Erythroblast (primary cell): ENCODE measurements around the gene PPIB.

Source experiments
- GATA1 ChIP-seq: IDR thresholded peaks from 2 replicates; pipeline ENCODE4 v1.6.1; 2011; ENCODE audit warnings: low read depth, mild to moderate bottlenecking, control low read depth, low read length, moderate library complexity
- POLR2A ChIP-seq: IDR thresholded peaks from 2 replicates; pipeline ENCODE4 v1.6.1; 2011; ENCODE audit warnings: mild to moderate bottlenecking, low read length

GRCh38 chr15:64130159-64130558, 32.7 kb downstream of the PPIB start:
- TF ChIP-seq GATA1 (no peak), POLR2A (no peak)
